ENCODE measurements around the gene GOLGA8M. TPM values are rescaled to one million over a fixed set of nuclear protein-coding genes. Genes with fewer than 3 reads are reported as not detected.
"Not testable (repeated sequence)": the region's sequence is repeated elsewhere in the genome, so short reads cannot be mapped to it uniquely, and the experiment has no call there.

Gene GOLGA8M
- total RNA-seq, 1 experiment from 2014 or later, result 0.29 TPM

DNA sequence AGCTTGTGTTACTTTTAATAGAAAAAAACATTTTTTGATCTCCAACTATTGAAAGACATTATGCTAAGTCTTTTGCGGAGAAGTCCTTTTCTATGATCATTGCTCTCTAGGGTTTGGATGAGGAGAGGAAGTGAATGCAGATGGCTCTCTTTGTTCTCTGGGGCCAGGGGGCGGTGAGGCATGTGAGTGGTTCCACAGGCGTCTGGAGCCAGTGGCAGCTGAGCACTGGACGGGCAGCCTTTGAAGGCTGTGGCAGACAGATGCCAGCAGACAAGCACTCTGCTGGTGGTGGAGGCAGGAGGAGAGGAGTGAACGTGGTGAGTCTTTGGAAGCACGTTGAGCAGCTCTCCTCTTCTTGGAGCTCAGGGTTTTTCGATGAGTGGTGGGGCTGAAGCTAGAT lies 51.5 kb downstream of the GOLGA8M start:
- not testable (repeated sequence) for DNase-seq (ENCODE audit: low read depth)

DNA sequence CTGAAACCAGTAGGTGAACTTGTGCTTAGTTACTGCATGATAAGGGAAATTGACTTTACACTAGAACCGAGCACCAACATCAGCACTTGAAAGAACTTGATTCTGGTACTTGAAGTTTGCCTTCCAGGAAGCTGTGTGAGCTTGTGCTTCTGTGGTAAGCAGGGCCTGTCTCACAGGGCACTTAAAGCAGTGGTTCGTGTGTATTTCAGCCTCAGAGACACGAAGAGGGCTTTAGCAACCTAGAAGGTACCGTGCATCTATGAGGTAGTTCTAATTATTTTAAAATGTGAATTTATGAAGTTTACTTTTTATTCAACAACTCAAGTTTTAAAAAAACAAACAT lies 56.2 kb downstream of the GOLGA8M start:
- not testable (repeated sequence) for DNase-seq (ENCODE audit: low read depth)

DNA sequence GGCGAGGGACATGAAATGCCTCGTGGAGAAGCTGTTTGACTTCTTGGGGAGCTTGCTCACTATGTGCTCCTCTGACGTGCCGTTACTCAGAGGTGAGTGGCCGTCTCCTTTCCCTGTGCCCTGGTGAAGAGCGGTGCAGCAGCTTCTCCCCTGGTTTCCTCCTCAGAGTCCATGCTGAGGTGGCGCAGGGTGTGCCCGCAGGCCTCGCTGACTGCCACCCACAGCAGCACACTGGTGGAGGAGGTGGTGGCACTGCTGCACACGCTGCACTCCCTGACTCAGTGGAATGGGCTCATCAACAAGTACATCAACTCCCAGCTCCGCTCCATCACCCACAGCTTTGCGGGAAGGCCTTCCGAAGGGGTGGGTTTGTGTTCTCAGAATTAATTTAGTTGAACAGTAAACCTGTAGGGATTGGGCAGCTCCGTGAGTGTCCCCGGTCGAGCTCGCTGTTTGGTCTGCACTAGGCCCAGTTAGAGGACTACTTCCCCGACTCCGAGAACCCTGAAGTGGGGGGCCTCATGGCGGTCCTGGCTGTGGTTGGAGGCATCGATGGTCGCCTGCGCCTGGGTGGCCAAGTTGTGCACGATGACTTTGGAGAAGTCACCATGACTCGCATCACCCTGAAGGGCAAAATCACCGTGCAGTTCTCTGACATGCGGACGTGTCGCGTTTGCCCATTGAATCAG lies 56.7 kb downstream of the GOLGA8M start:
- not testable (repeated sequence) for DNase-seq (ENCODE audit: low read depth)

DNA sequence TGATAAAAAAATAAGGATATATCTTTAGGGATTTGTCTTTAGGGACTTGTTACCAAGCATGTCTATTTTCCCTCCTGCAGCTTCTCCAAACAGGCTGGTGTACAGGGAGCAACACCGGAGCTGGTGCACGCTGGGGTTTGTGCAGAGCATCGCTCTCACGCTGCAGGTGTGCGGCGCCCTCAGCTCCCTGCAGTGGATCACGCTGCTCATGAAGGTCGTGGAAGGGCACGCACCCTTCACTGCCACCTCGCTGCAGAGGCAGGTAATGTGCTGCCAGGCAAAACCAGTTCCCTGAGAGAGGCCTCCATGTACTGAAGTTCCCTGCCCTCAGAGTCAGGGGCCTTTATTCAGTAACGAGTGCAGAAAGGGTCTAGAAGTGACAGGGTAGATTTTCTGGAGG lies 58.0 kb downstream of the GOLGA8M start:
- DNase-seq (ENCODE audit: low read depth), result not testable (repeated sequence)

DNA sequence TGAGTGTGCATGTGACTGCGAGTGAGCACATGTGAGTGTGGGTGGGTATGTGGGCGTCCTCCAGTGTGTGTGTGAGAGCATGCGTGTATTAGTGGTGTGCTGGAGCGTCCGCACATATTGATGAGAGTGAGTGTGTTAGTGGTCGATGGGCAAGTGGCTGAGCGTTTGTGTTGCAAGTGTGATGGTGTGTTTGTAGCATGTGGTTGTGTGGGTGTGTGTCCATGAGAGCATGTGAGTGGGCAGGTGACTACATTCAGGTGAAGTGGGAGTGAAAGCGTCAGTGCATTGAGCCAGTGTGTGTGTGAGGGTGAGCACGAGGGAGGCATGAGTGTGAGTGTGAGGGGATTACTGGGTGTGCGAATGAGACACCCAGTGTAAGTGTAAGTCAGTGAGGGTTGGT lies 59.7 kb downstream of the GOLGA8M start:
- not testable (repeated sequence) for DNase-seq (ENCODE audit: low read depth)

Other genes starting within 250 kb of the GOLGA8M start
- gene GOLGA8G, start 179.4 kb downstream of the GOLGA8M start, total RNA-seq (2014; rRNA removed), result under 0.01 and 0.11 TPM in 2 replicates
- not detected in 2 replicates for gene GOLGA6L25, start 158.9 kb downstream of the GOLGA8M start, total RNA-seq (2014; rRNA removed)
- gene GOLGA6L7, start 136.2 kb upstream of the GOLGA8M start, total RNA-seq (2014; rRNA removed), result not detected in 2 replicates
- gene APBA2, start 173.6 kb upstream of the GOLGA8M start, total RNA-seq (2014; rRNA removed), result not detected in 2 replicates

All from LHCN-M2 (cell line).